Nucleus accumbens (tissue), 56 donors: ENCODE results near the gene LORICRIN.

Experiments
- DNase-seq, 56 donors: peaks; one replicate each; lab custom pipeline; 2025; lab: John Stamatoyannopoulos, UW

LORICRIN gene

DNA sequence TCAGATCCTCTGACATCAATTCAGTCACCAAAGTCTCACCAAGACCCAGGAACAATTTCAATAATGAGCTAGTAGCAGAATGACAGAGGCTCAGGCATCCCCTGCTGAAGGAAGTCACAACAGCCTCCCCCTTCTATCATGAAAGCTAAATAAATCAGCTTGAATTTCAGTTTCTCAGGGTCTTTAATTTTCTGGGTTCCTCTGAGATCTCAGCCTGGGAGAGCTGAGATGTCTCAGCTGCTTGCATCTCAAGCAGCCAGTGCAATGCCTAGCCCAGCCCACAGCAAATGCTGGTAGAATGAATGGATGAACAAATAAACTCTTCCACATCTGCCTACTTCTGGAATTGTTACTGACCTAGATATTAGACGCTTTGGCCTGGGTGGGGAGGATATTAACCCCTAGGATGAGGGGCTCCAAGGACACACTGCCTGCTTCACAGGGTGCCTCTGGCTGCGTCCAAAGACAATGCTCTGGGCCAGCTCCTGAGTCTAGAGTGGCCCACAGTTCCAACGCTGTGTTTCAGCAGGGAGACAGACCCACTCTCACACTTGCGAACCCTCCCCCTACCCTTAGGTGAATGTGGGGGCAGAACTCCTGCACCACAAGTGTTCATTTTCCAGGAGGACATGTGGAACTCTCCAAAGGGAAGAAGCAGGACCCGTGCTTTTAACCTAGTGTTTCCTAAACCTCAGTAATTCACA, 11.2 kb upstream of the LORICRIN start:
- DNase-seq = no peak

DNA sequence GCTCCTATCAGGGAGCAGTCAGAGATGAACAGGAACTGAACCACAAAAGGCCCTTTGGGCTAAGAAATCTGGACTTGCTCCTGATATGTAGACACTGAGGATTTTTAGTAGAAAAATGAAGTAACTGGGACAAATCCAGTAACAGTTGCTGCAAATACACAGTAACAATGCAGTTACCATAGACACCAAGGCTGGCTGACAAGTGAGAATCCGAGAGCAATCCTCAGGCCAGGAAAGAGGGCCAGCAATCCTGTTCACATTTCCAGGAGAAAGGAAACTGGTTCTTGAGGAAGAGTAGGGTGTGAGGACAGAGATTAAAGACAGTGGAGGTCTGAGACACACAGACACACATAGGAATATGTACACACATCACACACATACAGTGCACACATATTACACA, 9.3 kb upstream of the LORICRIN start:
- DNase-seq = no peak

DNA sequence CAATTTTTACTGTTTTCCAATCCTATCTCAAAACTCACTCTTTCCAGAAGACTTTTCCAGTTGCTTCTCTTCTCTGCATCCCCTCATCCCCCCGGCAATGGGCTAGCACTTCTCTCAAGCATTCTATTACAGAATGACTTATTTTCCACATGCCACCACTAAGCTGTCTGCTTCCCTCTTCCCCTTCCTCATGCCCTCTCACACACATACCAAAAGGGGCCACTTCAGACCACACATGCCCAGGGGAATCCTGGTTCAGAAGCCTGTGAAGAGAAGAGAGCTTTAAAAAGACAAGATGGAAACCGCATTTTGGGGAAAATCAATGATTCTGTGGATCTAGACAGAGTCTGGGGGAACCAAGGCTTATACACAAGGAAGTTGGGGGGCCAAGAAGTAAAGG, 8.4 kb upstream of the LORICRIN start:
- no peak for DNase-seq

DNA sequence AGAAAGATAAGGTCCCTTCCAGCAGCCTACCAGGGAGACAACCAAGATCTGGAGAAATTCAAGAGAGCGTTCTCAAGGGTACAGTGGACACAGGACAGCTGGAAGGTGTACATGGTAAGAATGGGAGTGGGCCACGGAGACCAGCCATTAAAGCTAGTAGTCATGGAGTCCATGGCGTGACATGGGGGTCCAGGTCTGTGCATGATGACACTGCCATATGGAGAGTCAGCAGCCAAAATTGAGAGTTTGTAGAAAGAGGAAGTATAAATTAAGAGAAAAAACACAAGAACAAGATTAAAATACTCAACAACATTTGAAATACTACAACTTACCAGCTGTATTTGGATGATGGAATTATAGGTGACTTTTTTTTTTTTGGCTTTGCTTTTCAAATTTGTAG, 7.9 kb upstream of the LORICRIN start:
- no peak for DNase-seq

DNA sequence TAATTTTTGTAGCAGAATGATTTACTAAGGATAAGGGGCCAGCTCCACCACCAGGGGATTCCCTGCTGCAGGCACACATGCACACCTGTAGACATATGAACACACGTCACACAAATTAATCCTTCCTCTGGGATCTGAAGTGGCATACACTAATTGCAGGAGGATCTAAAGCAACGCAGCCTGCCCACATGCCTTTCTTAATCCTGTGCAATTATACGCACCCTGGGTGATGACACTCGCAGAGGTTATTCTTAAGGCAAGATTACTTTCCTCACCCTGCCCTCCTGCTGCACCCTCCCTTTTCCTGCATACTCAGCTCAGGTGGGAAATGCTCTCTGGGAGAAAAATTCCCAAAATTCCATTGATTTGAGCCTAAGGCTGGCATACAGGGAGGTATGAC, 7.5 kb upstream of the LORICRIN start:
- DNase-seq = no peak

DNA sequence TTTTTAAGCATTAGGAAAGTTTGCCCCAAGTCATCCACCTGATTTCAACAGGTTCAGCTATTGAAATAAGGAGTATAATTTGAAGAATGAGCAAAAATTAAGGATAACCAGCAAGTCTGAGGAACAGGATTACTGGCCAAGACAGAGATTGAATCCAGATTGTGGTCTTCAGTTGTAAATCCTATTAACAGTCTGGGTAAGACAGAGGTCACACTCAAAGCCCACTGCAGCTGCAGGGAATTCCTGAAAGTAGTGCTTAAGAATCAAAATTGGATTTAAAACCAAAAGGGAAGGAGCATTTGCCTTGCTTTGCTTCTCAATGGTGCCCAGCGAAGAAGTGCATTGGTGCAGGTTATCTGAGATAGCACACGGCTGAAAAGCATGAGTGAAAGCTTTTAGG, 6.4 kb upstream of the LORICRIN start:
- DNase-seq = no peak

DNA sequence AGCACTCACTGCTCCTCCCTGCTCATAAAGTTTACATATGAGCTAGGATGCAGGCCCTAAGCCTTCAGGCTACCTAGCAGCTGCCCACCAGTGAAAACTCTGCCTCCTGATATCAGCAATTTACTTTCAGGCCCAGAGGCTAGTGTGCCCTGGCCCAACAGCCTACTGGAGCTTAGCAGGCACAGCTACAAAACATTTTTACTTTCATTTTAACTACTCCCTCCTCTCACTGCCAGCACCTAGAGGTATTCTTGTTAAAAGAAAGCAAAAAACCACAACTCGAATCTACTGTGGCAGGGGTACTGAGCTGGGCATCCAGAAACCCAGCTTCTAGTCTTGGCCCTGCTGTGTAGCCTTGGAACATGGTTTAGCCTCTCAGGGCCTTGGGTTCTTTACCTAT, 5.8 kb upstream of the LORICRIN start:
- DNase-seq = no peak

DNA sequence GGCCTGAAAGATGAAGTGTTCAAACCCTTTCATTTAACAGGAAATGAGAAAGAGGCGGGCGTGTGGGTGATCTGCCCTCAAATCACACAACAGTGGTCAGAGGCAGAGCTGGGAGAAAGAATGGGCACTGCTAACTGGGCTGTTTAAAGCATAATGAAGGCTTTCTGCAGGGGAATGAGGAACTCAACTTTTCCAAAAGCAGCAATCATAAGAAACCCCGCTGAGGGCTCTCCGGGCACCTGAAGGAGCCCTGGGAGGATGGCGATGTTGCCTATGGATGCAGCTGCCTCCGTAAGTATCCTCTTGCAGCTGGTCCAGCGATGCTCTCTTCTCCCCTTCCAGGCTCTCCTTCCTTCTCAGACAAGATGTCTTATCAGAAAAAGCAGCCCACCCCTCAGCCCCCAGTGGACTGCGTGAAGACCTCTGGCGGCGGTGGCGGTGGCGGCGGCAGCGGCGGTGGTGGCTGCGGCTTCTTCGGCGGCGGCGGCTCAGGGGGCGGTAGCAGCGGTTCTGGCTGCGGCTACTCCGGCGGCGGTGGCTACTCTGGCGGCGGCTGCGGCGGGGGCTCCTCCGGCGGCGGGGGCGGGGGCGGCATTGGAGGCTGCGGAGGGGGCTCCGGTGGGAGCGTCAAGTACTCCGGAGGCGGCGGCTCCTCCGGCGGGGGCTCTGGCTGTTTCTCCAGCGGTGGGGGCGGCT, 1.2 kb downstream of the LORICRIN start:
- peak in 4 of 56 donors; percentile 6 to 47 (median 32) for DNase-seq

DNA sequence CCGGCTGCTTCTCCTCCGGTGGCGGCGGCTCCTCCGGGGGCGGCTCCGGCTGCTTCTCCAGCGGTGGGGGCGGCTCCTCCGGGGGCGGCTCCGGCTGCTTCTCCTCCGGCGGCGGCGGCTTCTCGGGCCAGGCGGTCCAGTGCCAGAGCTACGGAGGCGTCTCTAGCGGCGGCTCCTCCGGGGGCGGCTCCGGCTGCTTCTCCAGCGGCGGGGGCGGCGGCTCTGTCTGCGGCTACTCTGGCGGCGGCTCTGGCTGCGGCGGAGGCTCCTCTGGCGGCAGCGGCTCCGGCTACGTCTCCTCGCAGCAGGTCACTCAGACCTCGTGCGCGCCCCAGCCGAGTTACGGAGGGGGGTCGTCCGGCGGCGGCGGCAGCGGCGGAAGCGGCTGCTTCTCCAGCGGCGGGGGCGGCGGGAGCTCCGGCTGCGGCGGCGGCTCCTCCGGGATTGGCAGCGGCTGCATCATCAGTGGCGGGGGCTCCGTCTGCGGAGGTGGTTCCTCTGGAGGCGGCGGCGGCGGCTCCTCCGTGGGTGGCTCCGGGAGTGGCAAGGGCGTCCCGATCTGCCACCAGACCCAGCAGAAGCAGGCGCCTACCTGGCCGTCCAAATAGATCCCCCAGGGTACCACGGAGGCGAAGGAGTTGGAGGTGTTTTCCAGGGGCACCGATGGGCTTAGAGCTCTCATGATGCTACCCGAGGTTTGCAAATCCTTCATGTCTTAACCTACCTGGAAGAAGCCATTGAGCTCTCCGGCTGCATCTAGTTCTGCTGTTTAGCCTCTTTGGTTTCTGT, 2.0 kb downstream of the LORICRIN start:
- DNase-seq = peak in 22 of 56 donors; percentile 4 to 69 (median 30)

DNA sequence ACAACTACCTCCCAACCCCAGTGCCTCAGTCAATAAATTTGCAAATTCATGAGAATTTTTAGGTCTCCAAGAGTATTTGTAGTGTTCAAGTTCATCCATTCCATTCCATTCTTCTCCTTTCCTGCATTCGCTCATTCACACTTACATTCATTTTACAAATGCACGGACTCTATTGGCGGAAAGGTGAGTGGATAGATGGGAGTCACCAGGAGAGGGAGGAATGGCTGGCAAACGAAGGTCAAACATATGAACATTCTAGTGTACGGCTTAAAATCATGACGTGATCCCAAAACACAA, 2.5 kb downstream of the LORICRIN start:
- no peak for DNase-seq

DNA sequence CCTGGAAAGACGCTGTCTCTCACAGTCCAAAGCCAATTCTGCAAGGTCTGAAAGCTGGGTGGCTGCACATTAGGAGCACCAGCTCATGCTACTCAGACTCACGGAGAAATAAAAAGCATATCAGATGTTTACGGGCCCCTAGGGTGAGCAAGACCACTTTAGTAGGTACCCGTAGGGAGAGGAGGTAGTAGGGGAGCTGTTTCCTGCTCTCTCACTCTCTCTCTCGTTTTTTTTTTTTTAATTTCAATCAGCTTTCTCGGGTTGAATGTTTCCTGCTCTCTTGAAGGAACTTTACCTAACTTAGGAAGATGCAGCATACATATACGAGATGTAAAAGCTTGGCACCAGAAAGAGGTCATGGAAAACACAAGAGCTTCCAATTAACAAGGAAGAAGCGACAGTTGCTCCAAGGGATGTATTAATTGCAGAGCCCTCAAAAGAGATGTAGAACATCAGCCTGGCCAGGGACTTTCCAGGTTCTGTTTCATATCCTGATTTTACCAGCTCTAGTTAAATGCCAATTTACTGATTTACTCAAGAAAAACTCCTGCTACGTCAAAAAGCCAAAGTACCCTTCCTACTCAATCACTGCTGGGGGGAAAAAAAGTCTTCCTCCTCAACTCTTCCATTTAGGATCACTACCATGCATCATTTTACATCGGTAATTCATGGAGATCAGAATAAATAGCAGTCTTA, 3.1 kb downstream of the LORICRIN start:
- DNase-seq = no peak

DNA sequence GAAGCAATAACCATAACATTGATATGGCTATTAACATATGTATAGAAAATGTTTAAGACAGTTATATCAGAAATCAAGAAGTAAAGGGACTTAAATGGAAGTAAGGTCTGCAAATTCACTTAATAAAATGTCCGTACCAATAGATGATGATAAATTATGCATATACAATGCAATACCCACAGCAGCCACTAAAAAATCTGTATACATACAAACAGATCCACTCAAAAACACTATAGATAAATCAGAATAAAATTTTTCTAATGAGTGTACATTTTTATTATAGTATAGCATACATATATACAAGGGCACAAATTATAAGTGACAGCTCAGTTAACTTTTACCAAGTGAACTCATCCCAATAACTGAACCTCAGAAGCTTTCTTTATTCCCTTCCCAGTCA, 6.0 kb downstream of the LORICRIN start:
- DNase-seq = no peak

DNA sequence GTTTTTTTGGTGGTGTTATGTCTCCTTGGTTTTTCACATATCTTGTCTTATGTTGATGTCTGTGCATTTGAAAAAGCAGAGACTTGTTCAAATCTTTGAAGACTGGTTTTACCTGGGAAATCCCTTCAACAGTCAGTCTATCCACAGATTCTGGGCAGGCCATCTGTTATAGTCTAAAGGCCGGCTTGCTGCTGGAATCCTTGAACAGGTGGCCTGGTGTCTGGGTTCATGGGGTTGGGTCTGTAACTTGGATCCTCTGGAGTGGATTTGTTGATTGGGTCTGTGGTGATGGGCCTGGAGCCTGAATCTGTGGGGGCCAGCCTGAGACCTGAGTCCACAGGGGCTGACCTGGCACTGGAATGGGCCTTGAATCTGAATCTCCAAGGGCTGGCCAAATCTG, 12.2 kb downstream of the LORICRIN start:
- no peak for DNase-seq

DNA sequence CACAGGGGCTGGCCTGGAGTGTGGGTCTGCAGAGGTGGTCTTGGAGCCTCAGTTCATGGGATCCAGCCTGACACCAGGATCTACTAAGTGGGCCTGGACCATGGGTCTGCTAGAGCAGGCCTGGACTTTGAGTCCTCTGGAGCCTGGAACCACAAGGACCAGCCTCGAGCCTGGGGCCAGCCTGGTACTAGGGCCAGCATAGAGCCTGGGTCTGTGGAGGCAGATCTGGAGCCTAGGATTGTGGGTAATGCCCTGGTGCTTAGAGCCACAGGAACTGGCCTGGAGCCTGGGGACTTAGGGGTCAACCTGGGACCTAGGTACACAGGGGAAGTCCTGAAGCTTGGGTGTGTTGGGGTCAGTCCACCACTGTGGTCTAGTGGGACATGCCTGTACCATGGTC, 12.7 kb downstream of the LORICRIN start:
- no peak for DNase-seq

DNA sequence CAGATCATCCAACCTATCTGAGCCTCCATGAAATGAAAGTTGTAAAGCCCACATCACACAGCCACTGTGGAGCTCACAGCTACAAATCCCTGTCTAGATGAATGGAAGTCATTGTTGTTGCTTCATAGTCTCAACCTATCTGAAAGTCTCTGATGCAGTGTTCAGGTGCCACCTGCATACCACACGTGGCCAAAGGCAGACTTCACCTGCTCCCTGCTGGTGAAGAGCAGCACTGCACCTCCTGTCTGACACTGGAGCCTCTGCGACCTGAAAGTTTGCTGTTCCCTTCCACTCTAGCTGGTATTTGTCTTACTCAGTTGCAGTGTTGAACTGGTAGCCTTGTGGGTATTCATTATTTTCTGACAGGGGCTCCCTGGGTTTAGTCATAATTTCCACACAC, 18.4 kb downstream of the LORICRIN start:
- no peak for DNase-seq

DNA sequence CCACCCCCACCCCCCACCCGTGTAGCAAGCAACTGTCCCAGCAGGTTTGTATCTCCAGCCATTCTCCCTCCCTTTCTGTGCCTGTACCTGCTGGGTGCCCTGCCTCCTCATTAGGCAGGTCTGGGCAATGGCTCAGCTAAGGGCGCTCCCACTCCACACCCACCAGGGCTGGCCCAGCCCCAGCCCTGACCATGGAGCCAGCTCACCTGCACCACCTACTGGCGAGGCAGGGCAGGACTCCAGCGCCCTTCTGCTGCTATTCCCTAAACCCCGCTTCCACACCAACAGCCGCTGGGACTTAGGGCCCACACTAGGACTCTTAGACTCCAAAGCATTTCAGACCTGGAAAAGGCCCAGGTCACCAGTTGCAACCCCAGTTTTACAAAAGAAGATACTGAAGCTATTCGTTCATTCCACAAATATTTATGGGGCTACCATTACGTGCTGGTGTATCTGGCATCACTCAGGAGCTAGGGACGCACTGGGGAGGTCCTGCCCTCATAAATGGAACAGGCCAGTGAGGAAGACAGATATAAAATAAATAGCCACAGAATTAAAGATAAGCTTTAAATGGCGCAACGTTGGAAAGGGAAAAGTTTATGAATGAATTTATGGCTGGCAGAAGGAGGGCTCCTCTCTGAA, 29.3 kb downstream of the LORICRIN start:
- no peak for DNase-seq

DNA sequence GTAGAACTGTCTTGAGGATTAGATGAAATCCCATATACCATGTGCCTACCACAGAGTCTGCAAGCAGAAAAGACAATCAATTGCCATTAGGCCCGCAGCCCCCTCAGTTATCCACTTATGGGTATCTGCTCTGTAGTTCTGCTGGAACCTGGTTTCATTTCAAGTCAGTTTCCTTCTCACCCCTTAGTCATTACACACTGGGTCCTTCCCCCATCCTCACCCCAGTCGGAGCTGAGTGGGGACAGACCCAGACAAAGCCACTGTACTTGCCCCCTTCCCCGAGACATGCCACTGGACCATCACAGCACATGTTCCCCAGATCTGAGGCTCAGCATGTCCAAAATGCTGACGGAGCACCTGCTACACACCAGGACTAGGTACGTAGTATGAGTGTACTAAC, 32.0 kb downstream of the LORICRIN start:
- no peak for DNase-seq

DNA sequence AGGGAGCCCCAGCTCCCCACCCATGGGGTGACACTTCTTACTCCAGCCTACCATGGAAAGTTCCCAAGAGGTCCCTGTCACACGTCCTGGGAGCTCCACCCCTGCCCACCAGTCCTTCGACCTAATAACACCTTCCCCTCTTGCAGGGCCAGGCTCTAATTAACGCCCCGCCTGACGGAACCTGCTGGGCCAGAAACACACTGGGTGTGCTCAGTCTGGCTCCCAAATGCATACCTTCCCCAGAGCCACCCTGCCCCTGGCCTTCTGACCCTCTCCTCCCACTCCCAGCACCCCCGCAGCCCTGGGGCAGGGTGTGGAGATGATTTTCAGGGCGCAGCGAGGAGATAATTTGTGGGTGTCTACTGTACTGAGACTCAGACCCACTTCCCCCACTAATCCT, 32.7 kb downstream of the LORICRIN start:
- no peak for DNase-seq

DNA sequence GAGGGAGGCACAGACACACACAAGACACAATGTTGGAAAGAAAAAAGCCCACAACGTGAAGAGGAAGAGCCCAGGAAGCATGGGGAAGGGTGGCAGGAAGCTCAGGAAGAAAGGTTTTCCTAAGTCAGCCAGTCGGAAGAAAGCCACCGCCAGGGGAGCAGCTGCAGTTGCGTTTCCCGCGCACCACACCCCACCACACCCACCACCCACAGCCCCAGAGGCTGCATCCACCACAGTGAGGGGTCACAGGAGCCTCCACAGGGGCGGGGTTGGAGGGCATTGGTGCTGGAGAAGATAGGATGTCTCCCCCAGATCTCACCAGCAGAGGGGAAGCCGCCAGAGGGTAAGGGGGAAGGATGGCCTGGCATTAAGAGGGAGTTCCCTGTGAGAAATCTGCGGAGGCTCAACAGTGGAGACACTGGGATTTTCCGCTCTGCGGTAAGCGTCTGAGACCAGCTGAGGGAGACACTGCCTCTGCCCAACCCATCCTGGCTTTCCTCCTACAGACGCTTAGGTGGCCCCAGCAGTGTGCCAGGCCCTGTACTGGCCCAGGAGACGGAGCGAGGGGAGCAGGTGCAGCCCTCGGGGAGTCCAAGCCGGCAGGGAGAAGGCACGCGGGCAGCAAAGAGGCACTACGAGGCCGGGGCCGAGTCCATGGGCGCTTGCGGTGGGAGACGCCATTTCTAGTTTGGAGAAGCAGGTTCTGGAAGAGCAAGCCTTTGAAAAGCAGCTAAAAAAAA, 33.4 kb downstream of the LORICRIN start:
- no peak for DNase-seq

DNA sequence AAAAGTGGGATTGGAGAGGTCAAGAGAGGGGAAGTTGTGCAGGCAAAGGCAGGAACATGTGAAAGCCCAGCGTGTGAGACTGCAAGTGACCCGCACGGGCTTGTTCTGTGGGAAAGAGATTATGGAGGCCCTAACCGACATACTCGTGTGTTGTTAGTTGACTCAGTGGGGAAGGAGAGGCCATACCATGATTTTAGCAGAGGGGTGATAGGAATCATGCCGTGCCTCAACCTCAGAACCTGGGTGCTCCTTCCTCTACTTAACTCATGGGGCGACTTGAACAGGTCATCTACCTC, 33.9 kb downstream of the LORICRIN start:
- no peak for DNase-seq
